SU-DHL-6 (cell line): ENCODE measurements around the gene GAREM1.
"Not testable (repeated sequence)": the region's sequence is repeated elsewhere in the genome, so short reads cannot be mapped to it uniquely, and the experiment has no call there.

Source experiments
- EZH2phosphoT487 ChIP-seq: fragments of 200-600 bp; sonication (generic), shearing (Covaris generic); conservative IDR thresholded peaks from 2 replicates; pipeline ENCODE4 v1.6.1; 2018; ENCODE audit warnings: mild to moderate bottlenecking, antibody characterized with exemption, low read length, moderate library complexity, mixed read lengths
- TF ChIP-seq, protein P1 (sequence below): fragments of 200-600 bp; sonication (generic); IDR thresholded peaks from one replicate; pipeline ENCODE4 v1.5.1; 2017; ENCODE audit warnings: antibody characterized with exemption, mild to moderate bottlenecking, low read length, moderate library complexity; ENCODE audit not compliant: insufficient read depth, poor library complexity, severe bottlenecking

DNA sequence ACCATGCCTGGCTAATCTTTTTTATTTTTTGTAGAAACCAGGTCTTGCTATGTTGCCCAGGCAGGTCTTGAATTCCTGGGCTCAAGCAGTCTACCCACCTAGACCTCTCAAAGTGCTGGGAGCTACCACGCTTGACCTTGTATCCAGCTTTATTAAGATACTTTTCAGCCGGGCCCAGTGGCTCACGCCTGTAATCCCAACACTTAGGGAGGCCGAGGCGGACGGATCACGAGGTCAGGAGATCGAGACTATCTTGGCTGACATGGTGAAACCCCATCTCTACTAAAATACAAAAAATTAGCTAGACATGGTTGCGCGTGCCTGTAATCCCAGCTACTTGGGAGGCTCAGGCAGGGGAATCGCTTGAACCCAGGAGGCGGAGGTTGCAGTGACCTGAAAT, 4.4 kb upstream of the GAREM1 start:
- TF ChIP-seq, protein P1, sequence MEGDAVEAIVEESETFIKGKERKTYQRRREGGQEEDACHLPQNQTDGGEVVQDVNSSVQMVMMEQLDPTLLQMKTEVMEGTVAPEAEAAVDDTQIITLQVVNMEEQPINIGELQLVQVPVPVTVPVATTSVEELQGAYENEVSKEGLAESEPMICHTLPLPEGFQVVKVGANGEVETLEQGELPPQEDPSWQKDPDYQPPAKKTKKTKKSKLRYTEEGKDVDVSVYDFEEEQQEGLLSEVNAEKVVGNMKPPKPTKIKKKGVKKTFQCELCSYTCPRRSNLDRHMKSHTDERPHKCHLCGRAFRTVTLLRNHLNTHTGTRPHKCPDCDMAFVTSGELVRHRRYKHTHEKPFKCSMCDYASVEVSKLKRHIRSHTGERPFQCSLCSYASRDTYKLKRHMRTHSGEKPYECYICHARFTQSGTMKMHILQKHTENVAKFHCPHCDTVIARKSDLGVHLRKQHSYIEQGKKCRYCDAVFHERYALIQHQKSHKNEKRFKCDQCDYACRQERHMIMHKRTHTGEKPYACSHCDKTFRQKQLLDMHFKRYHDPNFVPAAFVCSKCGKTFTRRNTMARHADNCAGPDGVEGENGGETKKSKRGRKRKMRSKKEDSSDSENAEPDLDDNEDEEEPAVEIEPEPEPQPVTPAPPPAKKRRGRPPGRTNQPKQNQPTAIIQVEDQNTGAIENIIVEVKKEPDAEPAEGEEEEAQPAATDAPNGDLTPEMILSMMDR, result not testable (repeated sequence)
- TF ChIP-seq EZH2phosphoT487, result not testable (repeated sequence)
